Activated gamma-delta T cell treated with anti-CD3 and anti-CD28 coated beads, Interleukin-2, amount 50 U/mL, for 16 hours (primary cell): ENCODE results near the gene LYPD3.

Experiments used
- DNase-seq: peaks from one replicate; pipeline ENCODE4 v3.0.0-alpha.2; 2020; ENCODE audit warnings: low read depth

The LYPD3 gene

GRCh38 chr19:43430976-43431375, 34.4 kb downstream of the LYPD3 start:
- no peak for DNase-seq

- DNase-seq = no peak
Observed at GRCh38 chr19:43430142-43430710, 35.2 kb downstream of the LYPD3 start.

- no peak for DNase-seq
Observed at GRCh38 chr19:43429395-43429794, 36.0 kb downstream of the LYPD3 start.

GRCh38 chr19:43425567-43426392, 39.6 kb downstream of the LYPD3 start:
- no peak for DNase-seq

GRCh38 chr19:43423779-43424178, 41.6 kb downstream of the LYPD3 start:
- DNase-seq = no peak

DNA sequence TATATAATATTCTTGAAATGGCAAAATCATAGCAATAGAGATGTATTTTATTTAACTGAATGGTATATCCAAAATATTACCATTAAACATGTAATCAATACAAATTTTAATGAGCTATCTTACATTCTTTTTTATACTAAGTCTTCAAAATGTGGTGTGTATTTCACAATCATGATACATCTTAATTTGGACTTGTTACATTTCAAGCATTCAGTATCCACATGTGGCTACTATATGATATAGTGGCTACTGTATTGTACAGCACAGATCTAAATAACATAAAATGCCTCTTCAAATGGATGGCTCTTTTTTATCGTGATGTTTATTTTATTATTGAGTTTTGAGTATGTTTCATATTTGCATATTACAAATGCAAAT, 42.7 kb downstream of the LYPD3 start:
- DNase-seq = no peak

DNA sequence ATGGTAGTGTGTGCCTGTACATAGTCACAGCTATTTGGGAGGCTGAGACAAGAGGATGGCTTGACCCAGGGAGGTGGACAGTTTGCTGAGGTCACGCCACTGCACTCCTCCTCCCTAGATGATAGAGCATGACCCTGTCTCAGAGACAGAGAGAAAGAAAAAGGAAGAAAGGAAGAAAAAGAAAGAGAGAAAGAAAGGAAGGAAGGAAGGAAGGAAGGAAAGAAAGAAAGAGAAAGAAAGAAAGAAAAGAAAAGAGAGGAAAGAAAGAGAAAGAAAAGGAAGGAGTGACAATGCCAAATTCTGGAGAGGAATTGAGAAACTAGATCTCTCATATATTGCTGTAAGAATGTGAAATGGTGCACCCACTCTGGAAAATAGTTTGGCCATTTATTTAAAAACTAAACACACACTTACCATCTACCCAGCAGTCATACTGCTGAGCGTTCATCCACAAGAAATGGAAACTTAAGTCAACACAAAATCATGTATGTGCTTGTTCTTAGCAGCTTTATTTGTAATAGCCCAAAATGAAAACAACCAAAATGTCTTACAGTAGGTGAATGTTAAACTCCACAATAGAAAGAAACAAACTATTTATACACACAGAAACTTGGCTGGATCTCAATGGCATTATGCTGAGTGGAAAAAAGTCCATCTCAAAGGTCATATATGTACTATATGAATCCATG, 43.3 kb downstream of the LYPD3 start:
- no peak for DNase-seq

DNA sequence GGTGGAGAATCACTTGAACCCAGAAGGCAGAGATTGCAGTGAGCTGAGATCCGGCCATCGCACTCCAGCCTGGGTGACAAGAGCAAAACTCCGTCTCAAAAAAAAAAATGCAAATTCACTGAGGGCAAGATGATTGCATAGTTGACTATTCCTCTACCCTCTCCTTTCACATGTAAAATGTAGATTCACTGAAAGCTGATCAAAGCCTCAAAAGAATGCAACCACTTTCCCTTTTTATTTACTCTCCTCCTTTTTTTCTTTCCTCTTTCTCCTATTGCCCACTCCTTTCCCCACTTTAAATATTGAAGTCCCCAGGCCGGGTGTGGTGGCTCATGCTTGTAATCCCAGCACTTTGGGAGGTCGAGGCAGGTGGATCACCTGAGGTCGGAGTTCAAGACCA, 44.5 kb downstream of the LYPD3 start:
- DNase-seq = no peak

DNA sequence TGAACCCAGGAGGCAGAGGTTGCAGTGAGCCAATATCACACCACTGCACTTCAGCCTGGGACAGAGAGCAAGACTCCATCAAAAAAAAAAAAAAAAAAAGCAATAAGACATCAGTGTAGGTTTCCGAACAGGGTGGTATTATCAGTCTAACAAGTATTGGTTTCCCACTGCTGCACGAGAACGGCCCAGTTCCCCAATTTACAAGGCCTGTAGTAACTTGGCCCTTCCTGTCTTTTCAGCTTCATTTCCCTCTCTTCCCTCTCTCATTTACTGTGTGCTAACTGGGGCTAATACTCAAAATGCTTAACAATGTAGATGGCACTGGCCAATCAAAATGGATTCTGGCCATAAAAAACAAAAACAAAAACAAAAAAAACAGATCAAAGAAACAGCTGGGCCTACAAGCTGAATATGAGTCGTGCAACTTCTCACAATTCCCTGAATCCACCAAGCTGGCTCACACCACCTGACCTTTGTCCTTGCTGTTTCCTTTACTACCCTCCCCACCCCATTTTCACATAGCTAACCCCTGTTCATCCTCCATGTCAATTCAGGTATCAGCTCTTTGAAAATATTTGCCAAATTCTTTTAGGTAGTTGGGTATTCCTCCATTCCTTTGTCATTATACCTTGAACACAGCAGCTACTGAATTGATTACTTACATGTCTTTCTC, 48.3 kb downstream of the LYPD3 start:
- DNase-seq = no peak

DNA sequence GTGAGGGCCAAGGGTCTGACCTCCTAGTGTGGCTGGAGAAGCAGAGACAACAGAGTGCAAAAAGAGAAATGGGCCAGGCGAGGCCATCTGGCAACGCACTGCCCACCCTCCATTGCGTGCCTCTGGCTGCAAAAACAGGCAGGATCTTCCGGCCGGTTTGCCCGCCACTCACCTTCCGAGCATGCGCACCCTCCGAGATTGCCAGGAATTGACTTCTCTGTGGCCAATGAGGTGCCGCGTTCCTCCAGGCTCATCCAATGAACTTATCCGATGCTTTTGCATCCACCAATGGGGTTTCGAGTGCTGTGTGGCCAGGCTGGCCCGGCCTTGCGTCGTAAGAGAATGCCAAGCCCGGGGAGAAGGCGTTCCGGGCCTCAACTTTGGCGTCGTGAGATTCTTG, 50.9 kb downstream of the LYPD3 start, which contains the start of gene TEX101:
Gene TEX101 (plus strand): TSS at position 337 of the 400 bp plus-strand sequence. CDS start 1,030 bp downstream, outside the sequence.
- DNase-seq = no peak

GRCh38 chr19:43412441-43412840, 53.0 kb downstream of the LYPD3 start:
- no peak for DNase-seq
